SJCRH30 (cell line): Measurements from ENCODE around the gene SASH3. TPM values are rescaled to one million over a fixed set of nuclear protein-coding genes. Genes with fewer than 3 reads are reported as not detected.
A peak's percentile ranks its signal among the peaks of the same experiment; 100 is the strongest.

Experiments used
- DNase-seq, 2 experiments: peaks; one replicate each; pipeline ENCODE4 v3.0.0-alpha.2; 2015 to 2020
- H3K27ac ChIP-seq: fragments of 250-450 bp; sonication (Bioruptor Pico); 2 replicates; pipeline ENCODE4 v1.5.1; 2020; ENCODE audit warnings: mild to moderate bottlenecking, moderate library complexity
- H3K27me3 ChIP-seq: fragments of 250-450 bp; sonication (Bioruptor Pico); 2 replicates; pipeline ENCODE4 v1.5.1; 2020; ENCODE audit warnings: mild to moderate bottlenecking, moderate library complexity
- H3K36me3 ChIP-seq: fragments of 250-450 bp; sonication (Bioruptor Pico); 2 replicates; pipeline ENCODE4 v1.5.1; 2020; ENCODE audit warnings: mild to moderate bottlenecking, moderate library complexity
- H3K4me1 ChIP-seq: fragments of 250-450 bp; sonication (Bioruptor Pico); 2 replicates; pipeline ENCODE4 v1.5.1; 2020; ENCODE audit warnings: mild to moderate bottlenecking, moderate library complexity
- H3K4me3 ChIP-seq: fragments of 250-450 bp; sonication (Bioruptor Pico); 2 replicates; pipeline ENCODE4 v1.5.1; 2020; ENCODE audit warnings: mild to moderate bottlenecking, moderate library complexity
- H3K9me3 ChIP-seq: fragments of 250-450 bp; sonication (Bioruptor Pico); replicated peaks from 2 replicates; pipeline ENCODE4 v1.5.1; 2020; ENCODE audit warnings: mild to moderate bottlenecking, moderate library complexity
- total RNA-seq: library from RNA; depleted of rRNA; stranded (reverse); fragments of >200 nt; shearing (Covaris generic); gene quantifications from 2 replicates; pipeline ENCODE4 v1.2.3, GENCODE V29; 2014

Gene SASH3
- total RNA-seq, 1 experiment from 2014 or later: not detected

DNA sequence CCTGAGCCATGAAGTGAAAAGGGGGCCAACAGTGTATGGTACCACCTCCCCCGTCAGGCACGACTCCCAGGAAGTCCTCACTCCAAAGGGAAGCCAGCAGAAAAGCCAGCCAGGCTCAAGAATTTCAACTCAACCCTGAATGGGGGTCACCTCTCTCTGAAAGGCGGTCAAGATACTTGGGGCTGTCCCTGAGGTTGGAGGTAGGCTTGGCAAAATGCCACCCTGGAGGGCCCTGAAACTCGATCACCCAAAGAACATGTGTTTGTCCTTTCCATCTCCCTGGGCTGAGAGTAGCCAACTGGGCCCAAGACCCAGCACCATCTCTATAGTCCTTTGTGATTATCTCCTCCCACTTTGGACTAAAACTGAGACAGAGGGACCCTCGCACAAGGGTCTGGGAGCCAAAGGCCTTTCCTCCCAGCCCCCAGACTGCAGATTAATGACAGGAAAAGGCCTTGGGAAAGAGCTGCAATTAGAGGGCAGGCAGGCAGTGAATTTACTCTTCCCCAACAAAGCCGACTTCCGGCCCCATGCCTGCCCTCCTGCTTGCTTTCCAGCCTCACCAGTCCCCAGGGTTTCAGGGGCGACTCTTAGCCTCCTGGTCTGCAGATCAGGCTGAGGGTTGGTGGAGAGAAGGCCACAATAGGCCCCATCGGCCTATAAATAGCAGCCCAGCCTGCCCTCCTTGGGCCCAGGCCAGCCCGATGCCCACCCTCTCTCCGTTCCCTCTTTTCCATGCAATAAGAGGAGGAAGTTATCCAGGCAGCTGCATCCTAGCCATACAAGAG lies 5.6 kb downstream of the SASH3 start:
- no peaks in the 10 kb centered on the region for H3K4me1 ChIP-seq
- no peak overlapping the region for H3K4me3 ChIP-seq
- DNase-seq: peak in 1 of 2 experiments; percentile 12
- no peaks in the 10 kb centered on the region for H3K27me3 ChIP-seq
- no peaks in the 10 kb centered on the region for H3K9me3 ChIP-seq
- no peak overlapping the region for H3K27ac ChIP-seq
- no peaks in the 10 kb centered on the region for H3K36me3 ChIP-seq

DNA sequence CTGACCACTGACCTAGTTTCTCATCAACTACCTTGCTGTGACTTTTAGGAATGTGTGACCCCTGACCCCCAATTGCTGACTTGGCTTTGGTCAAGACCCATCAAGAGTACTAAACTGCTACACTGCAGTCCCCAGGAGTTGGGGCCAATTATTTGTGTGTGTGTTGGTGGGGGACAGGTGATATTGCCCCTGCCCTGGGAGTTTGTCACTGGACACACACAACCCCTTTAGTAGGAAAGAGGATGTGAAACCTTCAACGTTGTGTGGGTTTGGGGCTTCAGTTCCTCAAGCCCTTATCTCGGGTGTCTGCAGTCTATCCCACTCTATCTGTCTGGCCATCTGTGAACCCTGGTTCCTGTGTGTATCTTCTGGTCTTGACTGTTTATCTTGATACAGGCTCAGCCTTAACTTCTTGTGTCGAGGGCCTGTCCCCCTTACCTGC lies 6.5 kb downstream of the SASH3 start:
- no peaks in the 10 kb centered on the region for H3K36me3 ChIP-seq
- H3K27ac ChIP-seq: no peak overlapping the region
- H3K4me3 ChIP-seq: no peak overlapping the region
- no peak for DNase-seq
- no peaks in the 10 kb centered on the region for H3K9me3 ChIP-seq
- H3K4me1 ChIP-seq: no peaks in the 10 kb centered on the region
- H3K27me3 ChIP-seq: no peaks in the 10 kb centered on the region

DNA sequence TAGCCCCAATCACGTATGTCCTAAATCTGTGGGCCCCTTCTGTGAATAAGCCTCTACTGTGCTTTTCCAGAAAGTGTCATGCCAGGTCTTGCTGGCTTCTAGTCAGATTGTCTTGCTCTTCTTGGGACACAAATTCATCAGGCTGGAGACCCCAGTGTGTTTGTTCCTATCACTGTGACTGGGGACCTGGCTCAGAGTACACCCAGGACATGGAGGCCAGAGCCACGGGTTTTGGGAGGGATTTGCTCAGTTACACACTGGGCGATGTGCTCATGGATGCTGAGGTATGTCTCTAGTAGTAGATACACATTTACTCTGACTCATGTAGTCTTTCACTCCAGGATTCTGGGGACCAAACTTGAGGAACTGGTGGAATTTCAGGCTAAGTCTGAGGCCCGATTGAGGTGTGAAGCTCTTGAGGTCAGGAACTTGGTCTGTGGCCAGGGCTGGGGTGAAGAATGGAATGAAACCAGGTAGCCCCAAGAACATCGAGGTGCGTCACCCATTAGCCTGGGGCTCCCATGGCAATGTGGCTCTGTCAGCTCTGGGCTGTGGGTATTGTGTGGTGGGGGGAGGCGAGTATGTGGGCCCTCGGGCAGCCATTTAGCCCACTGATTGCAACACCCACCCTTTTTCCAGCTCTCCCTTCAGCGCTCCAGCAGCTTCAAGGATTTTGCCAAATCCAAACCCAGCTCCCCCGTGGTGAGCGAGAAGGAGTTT lies 7.7 kb downstream of the SASH3 start:
- no peak for DNase-seq
- no peak overlapping the region for H3K27ac ChIP-seq

DNA sequence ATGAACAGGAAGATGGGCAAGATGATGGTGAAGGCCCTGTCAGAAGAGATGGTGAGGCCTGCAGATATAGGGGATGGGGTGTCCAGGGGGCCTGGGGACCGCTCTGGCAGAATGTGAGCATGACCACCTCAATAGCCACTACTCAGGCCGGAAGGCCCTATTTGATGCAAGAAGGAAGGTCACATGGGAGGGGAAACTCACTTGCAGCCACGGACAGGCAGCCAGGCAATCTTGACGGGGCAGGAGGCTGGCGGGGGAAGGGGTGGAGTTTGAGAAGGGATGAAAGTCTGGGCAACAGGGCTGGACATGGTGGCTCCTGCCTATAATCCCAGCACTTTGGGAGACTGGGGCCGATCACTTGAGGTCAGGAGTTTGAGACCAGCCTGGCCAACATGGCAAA lies 8.8 kb downstream of the SASH3 start:
- no peak for DNase-seq
- Histone ChIP-seq H3K27me3 (no peaks in the 10 kb centered on the region), H3K36me3 (no peaks in the 10 kb centered on the region), H3K4me1 (no peaks in the 10 kb centered on the region), H3K9me3 (no peaks in the 10 kb centered on the region), H3K27ac (no peak overlapping the region), H3K4me3 (no peak overlapping the region)

More for the DNA sequence above, 7.7 kb downstream of the SASH3 start:
- Histone ChIP-seq H3K9me3 (no peaks in the 10 kb centered on the region), H3K36me3 (no peaks in the 10 kb centered on the region), H3K27me3 (no peaks in the 10 kb centered on the region), H3K4me1 (no peaks in the 10 kb centered on the region), H3K4me3 (no peak overlapping the region)

DNA sequence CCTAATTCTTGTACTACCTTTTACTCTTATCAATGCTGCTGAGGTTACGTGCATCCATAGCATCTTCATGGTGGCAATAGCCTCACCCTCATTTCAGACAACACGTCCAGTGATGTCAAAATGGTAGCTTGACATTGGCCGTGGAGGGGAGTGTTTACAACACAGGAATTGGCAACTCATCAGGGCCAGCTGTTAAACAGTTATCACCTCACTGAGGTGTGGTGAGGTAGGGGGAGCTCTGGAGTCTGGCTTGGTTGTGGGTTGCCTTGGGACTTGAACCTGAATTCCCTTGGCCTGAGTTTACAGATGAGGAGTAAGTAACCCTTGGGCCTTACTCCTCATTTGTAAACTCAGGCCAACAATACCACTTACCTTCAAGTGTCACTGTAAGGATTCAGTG lies 10.4 kb downstream of the SASH3 start:
- no peak for DNase-seq
- Histone ChIP-seq H3K4me3 (no peak overlapping the region), H3K36me3 (no peaks in the 10 kb centered on the region), H3K27ac (no peak overlapping the region), H3K9me3 (no peaks in the 10 kb centered on the region), H3K4me1 (no peaks in the 10 kb centered on the region), H3K27me3 (no peaks in the 10 kb centered on the region)

DNA sequence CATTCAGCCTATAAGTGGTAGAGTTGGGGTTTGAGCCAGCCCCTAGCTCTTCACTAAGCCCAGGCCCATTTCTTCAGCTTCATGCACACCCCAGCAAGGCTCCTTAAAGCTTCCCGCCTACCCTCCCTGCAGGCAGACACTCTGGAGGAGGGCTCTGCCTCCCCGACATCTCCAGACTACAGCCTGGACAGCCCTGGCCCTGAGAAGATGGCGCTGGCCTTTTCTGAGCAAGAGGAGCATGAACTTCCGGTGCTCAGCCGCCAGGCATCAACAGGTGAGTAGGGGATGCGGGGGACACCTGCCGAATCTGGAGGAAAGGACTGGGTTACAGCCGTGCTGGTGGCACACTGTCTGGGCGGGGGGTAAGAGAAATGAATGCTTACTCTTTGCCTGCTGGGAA lies 11.1 kb downstream of the SASH3 start:
- no peaks in the 10 kb centered on the region for H3K4me1 ChIP-seq
- no peak overlapping the region for H3K27ac ChIP-seq
- no peaks in the 10 kb centered on the region for H3K36me3 ChIP-seq
- H3K27me3 ChIP-seq: no peaks in the 10 kb centered on the region
- H3K4me3 ChIP-seq: no peak overlapping the region
- no peaks in the 10 kb centered on the region for H3K9me3 ChIP-seq
- no peak for DNase-seq

DNA sequence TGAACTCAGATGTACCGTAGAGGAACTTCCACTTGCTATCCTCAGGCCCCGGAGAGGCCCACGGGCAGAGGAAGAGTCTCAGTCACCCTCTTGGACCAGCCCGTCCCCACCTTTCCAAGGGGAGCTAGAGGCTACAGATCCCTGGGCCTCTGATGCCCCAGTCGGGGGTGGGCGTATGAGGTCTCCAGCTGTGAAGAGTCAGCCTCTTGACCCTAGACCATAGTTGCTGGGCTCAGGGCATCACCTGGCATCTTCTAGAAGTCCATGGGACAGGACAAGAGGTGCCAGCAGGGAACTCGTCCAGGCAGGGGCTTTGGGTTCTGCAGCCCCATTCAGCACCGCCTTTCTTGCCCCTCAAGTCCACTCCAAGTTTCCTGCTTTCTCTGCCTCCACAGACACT lies 11.6 kb downstream of the SASH3 start:
- no peaks in the 10 kb centered on the region for H3K36me3 ChIP-seq
- H3K27me3 ChIP-seq: no peaks in the 10 kb centered on the region
- no peaks in the 10 kb centered on the region for H3K9me3 ChIP-seq
- no peak for DNase-seq
- H3K27ac ChIP-seq: no peak overlapping the region
- H3K4me1 ChIP-seq: no peaks in the 10 kb centered on the region
- no peak overlapping the region for H3K4me3 ChIP-seq

DNA sequence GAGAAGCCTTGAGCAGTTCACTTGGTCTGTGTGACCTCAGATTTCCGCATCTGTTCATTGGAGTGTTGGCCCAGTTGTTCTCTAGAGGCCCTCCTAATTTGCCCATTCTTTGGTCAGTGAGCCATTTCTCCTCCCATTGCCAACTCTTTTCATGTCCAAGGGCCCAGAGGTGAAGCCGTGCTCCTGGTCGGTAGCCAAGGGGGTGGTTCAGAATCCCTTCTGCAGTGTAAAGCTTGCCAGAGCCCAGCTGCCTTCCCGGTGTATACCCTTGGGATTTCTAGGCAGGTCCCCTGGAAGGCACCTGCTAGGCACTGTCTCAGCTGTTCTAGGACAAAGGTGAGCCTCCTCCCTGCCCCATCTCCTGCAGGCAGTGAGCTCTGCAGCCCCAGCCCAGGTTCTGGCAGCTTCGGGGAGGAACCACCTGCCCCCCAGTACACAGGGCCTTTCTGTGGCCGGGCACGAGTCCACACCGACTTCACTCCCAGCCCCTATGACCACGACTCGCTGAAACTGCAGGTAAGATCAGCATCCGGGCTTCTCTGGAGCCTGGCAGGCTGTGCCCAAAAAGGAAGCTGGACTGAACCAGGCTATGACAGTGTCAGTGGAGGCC lies 12.3 kb downstream of the SASH3 start:
- Histone ChIP-seq H3K27ac (no peak overlapping the region), H3K4me1 (no peaks in the 10 kb centered on the region), H3K36me3 (no peaks in the 10 kb centered on the region), H3K27me3 (no peaks in the 10 kb centered on the region), H3K4me3 (no peak overlapping the region), H3K9me3 (no peaks in the 10 kb centered on the region)
- no peak for DNase-seq

DNA sequence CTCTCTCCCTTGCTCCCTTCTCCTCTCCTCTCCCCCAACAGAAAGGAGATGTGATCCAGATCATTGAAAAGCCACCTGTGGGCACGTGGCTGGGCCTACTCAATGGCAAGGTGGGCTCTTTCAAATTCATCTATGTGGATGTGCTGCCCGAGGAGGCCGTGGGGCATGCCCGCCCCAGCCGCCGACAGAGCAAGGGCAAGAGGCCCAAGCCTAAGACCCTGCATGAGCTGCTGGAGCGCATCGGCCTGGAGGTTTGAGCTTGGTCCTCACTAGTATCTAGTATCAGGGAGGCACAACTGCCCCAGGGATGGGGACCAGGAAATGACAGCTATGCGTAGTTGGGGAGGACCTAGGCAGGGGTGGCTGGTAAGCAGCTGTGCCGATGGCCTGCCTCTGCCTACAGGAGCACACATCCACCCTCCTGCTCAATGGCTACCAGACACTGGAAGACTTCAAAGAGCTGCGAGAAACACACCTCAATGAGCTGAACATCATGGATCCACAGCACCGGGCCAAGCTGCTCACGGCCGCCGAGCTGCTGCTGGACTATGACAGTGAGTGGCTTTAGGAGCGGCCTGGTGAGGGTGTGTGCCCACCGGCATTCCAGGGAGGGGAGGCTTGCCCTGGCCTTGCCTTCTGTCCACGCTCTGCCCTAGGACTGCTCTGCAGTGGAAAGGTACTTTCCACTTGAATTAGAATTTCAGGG lies 13.0 kb downstream of the SASH3 start:
- Histone ChIP-seq H3K36me3 (no peaks in the 10 kb centered on the region), H3K4me3 (no peak overlapping the region), H3K27ac (no peak overlapping the region), H3K27me3 (no peaks in the 10 kb centered on the region), H3K9me3 (no peaks in the 10 kb centered on the region), H3K4me1 (no peaks in the 10 kb centered on the region)
- no peak for DNase-seq

DNA sequence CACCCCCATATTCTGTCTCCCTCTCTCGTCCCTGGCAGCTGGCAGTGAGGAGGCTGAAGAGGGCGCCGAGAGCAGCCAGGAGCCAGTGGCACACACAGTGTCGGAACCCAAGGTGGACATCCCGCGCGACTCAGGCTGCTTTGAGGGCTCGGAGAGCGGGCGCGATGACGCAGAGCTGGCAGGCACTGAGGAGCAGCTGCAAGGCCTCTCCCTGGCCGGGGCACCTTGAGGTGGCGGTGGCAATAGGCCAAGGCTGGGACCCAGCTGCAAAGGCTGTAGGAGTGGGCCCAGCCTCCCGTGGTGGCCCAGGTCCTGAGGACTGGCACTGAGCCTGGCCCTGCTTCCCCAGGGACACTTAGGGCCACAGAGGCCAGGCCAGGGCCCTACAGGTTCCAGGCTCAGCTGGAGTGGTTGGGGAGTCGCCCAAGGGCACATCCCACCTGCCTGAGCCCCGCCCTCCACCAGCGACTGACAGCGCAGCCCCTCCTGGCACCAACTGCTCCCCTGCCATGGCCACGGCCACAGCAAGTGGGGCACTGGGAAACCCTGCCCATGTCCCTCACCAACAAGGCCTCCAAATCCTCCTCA lies 13.9 kb downstream of the SASH3 start:
- DNase-seq: peak; percentile 10 to 13
- Histone ChIP-seq H3K27ac (no peak overlapping the region), H3K36me3 (no peaks in the 10 kb centered on the region), H3K9me3 (no peaks in the 10 kb centered on the region), H3K4me1 (no peaks in the 10 kb centered on the region), H3K4me3 (no peak overlapping the region), H3K27me3 (no peaks in the 10 kb centered on the region)

DNA sequence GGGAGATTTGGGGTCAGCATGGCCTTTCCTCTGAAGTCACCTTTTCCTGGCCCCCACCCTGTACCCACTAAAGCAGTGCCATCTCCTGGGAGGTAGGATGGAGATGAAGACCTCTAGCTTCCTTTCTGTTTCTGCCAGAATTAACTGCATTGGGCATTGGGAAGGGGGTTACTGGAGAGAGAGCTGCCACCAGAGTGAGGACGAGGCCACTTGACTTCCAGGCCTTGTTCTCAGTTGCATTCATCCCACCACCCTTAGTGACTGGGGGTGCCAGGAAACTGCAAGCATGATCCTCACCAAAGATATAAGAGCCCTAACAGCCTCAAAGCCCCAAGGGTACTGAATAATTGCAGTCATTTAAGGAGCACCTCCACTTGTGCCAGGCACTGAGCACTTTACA lies 15.8 kb downstream of the SASH3 start:
- no peaks in the 10 kb centered on the region for H3K27me3 ChIP-seq
- no peaks in the 10 kb centered on the region for H3K4me1 ChIP-seq
- H3K9me3 ChIP-seq: no peaks in the 10 kb centered on the region
- no peak overlapping the region for H3K4me3 ChIP-seq
- no peak for DNase-seq
- H3K27ac ChIP-seq: no peak overlapping the region
- no peaks in the 10 kb centered on the region for H3K36me3 ChIP-seq

DNA sequence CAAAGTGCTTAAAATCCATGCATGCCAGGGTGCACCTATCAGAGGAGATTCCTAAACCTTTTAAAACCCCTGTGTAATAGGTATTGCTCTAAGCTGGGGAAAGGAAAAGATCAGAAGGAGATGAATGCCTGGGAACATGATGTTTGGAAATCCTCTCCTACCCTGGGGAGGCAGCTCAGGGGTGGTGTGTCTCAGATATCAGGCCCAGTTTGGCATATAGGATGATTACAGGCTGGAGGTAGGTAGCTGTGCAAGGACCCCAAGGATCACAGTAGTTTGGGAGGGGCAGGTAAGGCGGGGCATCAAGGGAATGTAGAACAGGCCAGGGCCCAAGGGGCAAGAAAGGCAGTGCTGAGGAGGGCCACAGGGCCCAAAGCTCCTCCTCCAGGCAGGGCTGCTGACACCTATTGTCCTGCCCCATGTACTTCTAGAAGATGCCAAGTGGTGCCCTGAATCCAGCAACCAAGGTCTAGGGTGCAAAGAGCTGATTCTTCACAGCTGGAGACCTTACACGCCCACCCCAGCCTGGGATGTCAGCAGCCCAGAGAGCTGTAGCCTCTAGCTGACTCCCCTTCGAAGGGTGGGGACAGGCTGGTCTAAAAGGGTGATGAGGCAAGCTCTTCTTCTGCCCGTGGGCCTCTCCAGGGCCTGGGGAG lies 17.6 kb downstream of the SASH3 start:
- Histone ChIP-seq H3K4me1 (no peaks in the 10 kb centered on the region), H3K36me3 (no peaks in the 10 kb centered on the region), H3K4me3 (no peak overlapping the region), H3K27me3 (no peaks in the 10 kb centered on the region), H3K9me3 (no peaks in the 10 kb centered on the region), H3K27ac (no peak overlapping the region)
- no peak for DNase-seq

DNA sequence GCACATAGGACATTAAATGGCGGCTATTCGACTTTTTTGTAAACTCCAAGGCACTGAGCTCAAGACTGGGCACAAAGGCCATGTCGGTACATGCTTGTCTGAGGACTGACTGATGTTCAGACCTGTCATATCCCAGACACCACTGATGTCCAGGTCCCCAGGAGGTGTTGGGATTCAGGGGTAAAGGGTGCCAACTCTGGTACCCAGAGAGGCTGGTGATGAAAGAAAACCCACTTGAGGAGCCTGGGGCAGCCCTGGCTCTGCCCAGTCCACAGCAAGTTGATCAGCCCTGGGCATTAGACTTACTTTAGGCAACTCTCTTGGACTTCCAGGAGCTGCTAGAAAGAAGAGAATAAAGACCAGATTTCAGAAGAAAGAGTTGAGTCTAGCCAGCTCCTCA lies 18.7 kb downstream of the SASH3 start:
- Histone ChIP-seq H3K4me1 (no peaks in the 10 kb centered on the region), H3K9me3 (no peaks in the 10 kb centered on the region), H3K27ac (no peak overlapping the region), H3K27me3 (no peaks in the 10 kb centered on the region), H3K4me3 (no peak overlapping the region), H3K36me3 (no peaks in the 10 kb centered on the region)
- no peak for DNase-seq

DNA sequence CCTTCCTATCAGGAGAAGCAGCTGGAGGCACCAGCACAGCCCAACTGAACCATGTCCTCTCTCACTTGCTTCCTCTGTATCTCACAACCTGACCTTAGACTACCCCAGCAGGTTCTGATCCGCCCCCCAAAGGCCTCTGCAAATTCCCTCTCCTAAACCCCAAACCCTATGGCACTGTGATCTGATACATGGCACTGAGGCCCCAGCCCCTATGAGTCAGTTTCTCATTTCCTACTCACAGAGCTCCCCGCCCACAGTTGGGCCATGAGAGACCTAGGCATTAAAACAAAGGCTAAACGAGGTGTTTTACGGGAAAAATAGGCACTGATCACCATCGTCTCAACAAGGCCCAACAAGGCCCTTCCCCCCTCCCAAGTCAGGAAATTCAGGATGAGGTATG lies 19.1 kb downstream of the SASH3 start:
- no peak overlapping the region for H3K4me3 ChIP-seq
- H3K9me3 ChIP-seq: no peaks in the 10 kb centered on the region
- no peaks in the 10 kb centered on the region for H3K27me3 ChIP-seq
- no peaks in the 10 kb centered on the region for H3K4me1 ChIP-seq
- no peaks in the 10 kb centered on the region for H3K36me3 ChIP-seq
- no peak overlapping the region for H3K27ac ChIP-seq
- DNase-seq: no peak
